H9 (cell line): ENCODE results near the gene LIN7A. TPM values are rescaled to one million over a fixed set of nuclear protein-coding genes. Genes with fewer than 3 reads are reported as not detected.

ENCODE experiments used
- DNase-seq: peaks from one replicate; pipeline ENCODE4 v3.0.0-alpha.2; 2017
- H2AFZ ChIP-seq: one replicate; pipeline ENCODE4 v1.6.1; 2013; ENCODE audit warnings: mild to moderate bottlenecking, low read length, control low read depth, moderate library complexity
- H2AK5ac ChIP-seq: 2 replicates; pipeline ENCODE4 v1.6.1; 2013; ENCODE audit warnings: low read length, control low read depth, mixed read lengths; ENCODE audit not compliant: insufficient read length
- H2BK120ac ChIP-seq: one replicate; pipeline ENCODE4 v1.6.1; 2013; ENCODE audit warnings: low read depth, mild to moderate bottlenecking, low read length, control low read depth, inconsistent platforms; ENCODE audit not compliant: poor library complexity, severe bottlenecking
- H2BK12ac ChIP-seq: 2 replicates; pipeline ENCODE4 v1.6.1; 2013; ENCODE audit warnings: low read length, control low read depth, mixed read lengths, low read depth; ENCODE audit not compliant: insufficient read length
- H2BK15ac ChIP-seq: 2 replicates; pipeline ENCODE4 v1.6.1; 2013; ENCODE audit warnings: low read depth, low read length, control low read depth
- H2BK20ac ChIP-seq: one replicate; pipeline ENCODE4 v1.6.1; 2013; ENCODE audit warnings: low read depth, mild to moderate bottlenecking, low read length, control low read depth, inconsistent platforms; ENCODE audit not compliant: poor library complexity, severe bottlenecking
- H2BK5ac ChIP-seq: 2 replicates; pipeline ENCODE4 v1.6.1; 2013; ENCODE audit warnings: low read length, control low read depth, mixed read lengths; ENCODE audit not compliant: insufficient read length
- H3K14ac ChIP-seq: 2 replicates; pipeline ENCODE4 v1.6.1; 2013; ENCODE audit warnings: low read length, control low read depth; ENCODE audit not compliant: insufficient read depth
- H3K18ac ChIP-seq: 2 replicates; pipeline ENCODE4 v1.6.1; 2013; ENCODE audit warnings: low read depth, mild to moderate bottlenecking, mixed read lengths, low read length, control low read depth; ENCODE audit not compliant: insufficient read length
- H3K23ac ChIP-seq: 2 replicates; pipeline ENCODE4 v1.6.1; 2013; ENCODE audit warnings: low read length, control low read depth, mixed read lengths, low read depth; ENCODE audit not compliant: insufficient read length
- H3K23me2 ChIP-seq: 2 replicates; pipeline ENCODE4 v1.6.1; 2013; ENCODE audit warnings: low read depth, mild to moderate bottlenecking, mixed read lengths, low read length, control low read depth; ENCODE audit not compliant: insufficient read length, poor library complexity, severe bottlenecking
- H3K27ac ChIP-seq: 2 replicates; pipeline ENCODE4 v1.5.1; 2013; ENCODE audit warnings: low read length, control low read depth, mixed read lengths, low read depth; ENCODE audit not compliant: insufficient read length
- H3K27me3 ChIP-seq: 2 replicates; pipeline ENCODE4 v1.6.1; 2013; ENCODE audit warnings: low read length, control low read depth, inconsistent platforms; ENCODE audit not compliant: insufficient read depth
- H3K4ac ChIP-seq: 2 replicates; pipeline ENCODE4 v1.6.1; 2013; ENCODE audit warnings: low read depth, mild to moderate bottlenecking, control low read depth, inconsistent platforms, low read length, moderate library complexity
- H3K4me1 ChIP-seq: 2 replicates; pipeline ENCODE4 v1.6.1; 2013; ENCODE audit warnings: low read length, control low read depth, inconsistent platforms; ENCODE audit not compliant: insufficient read depth
- H3K4me2 ChIP-seq: 2 replicates; pipeline ENCODE4 v1.6.1; 2013; ENCODE audit warnings: low read length, control low read depth, mixed read lengths; ENCODE audit not compliant: insufficient read length, insufficient read depth
- H3K56ac ChIP-seq: 2 replicates; pipeline ENCODE4 v1.6.1; 2013; ENCODE audit warnings: low read depth, mild to moderate bottlenecking, mixed read lengths, low read length, control low read depth; ENCODE audit not compliant: insufficient read length
- H3K79me1 ChIP-seq: 2 replicates; pipeline ENCODE4 v1.6.1; 2013; ENCODE audit warnings: low read depth, mild to moderate bottlenecking, moderate library complexity, low read length, control low read depth, inconsistent platforms; ENCODE audit not compliant: insufficient read depth, poor library complexity, severe bottlenecking
- H3K79me2 ChIP-seq: 2 replicates; pipeline ENCODE4 v1.6.1; 2013; ENCODE audit warnings: low read length, control low read depth, inconsistent platforms; ENCODE audit not compliant: insufficient read depth
- H3K9ac ChIP-seq: 2 replicates; pipeline ENCODE4 v1.6.1; 2013; ENCODE audit warnings: low read length, control low read depth, mixed read lengths; ENCODE audit not compliant: insufficient read length; ENCODE audit errors: extremely low read depth
- H3K9me3 ChIP-seq: one replicate; pipeline ENCODE4 v1.6.1; 2013; ENCODE audit warnings: low read depth, low read length, inconsistent platforms; ENCODE audit not compliant: control insufficient read depth
- H3T11ph ChIP-seq: one replicate; pipeline ENCODE4 v1.6.1; 2013; ENCODE audit warnings: mild to moderate bottlenecking, low read length, control low read depth, inconsistent platforms
- H4K20me1 ChIP-seq: one replicate; pipeline ENCODE4 v1.6.1; 2013; ENCODE audit not compliant: control insufficient read depth, insufficient read length, insufficient read depth
- H4K5ac ChIP-seq: 2 replicates; pipeline ENCODE4 v1.6.1; 2013; ENCODE audit warnings: low read depth, mild to moderate bottlenecking, mixed read lengths, low read length, control low read depth; ENCODE audit not compliant: insufficient read length
- H4K8ac ChIP-seq: replicated peaks from 2 replicates; pipeline ENCODE4 v1.6.1; 2013; ENCODE audit warnings: low read length, control low read depth, mixed read lengths, low read depth; ENCODE audit not compliant: insufficient read length
- H4K91ac ChIP-seq: 2 replicates; pipeline ENCODE4 v1.6.1; 2013; ENCODE audit warnings: low read depth, mild to moderate bottlenecking, moderate library complexity, mixed read lengths, low read length, control low read depth; ENCODE audit not compliant: insufficient read length
- H3K27ac Mint-ChIP-seq, 3 experiments: 2 replicates in 2 of 3; 3 replicates in 1 of 3; pipeline ENCODE4 v1.8.0; 2020 to 2021; ENCODE audit warnings: mixed read lengths in 3 of 3, mild to moderate bottlenecking in 1 of 3, moderate library complexity in 1 of 3
- H3K27me3 Mint-ChIP-seq: 2 replicates; pipeline ENCODE4 v1.8.0; 2021; ENCODE audit warnings: low read depth, mild to moderate bottlenecking, moderate library complexity, mixed read lengths
- H3K36me3 Mint-ChIP-seq, 3 experiments: 2 replicates in 2 of 3; 3 replicates in 1 of 3; pipeline ENCODE4 v1.8.0; 2020 to 2021; ENCODE audit warnings: low read depth in 3 of 3, mixed read lengths in 3 of 3; ENCODE audit not compliant: insufficient read depth in 1 of 3
- H3K4me1 Mint-ChIP-seq, 2 experiments: 2 replicates each; pipeline ENCODE4 v1.8.0; 2020; ENCODE audit warnings: mixed read lengths in 2 of 2
- H3K4me3 Mint-ChIP-seq, 2 experiments: 2 replicates in 1 of 2; 3 replicates in 1 of 2; pipeline ENCODE4 v1.8.0; 2020 to 2021; ENCODE audit warnings: mild to moderate bottlenecking in 2 of 2, mixed read lengths in 2 of 2, moderate library complexity in 1 of 2
- H3K9me3 Mint-ChIP-seq, 2 experiments: 2 replicates in 1 of 2; 3 replicates in 1 of 2; pipeline ENCODE4 v1.8.0; 2020; ENCODE audit warnings: mild to moderate bottlenecking in 2 of 2, mixed read lengths in 2 of 2, moderate library complexity in 1 of 2
- CTCF ChIP-seq: fragments of 200-600 bp; sonication (generic); conservative IDR thresholded peaks from 3 replicates; pipeline ENCODE4 v1.8.0; 2021; ENCODE audit warnings: antibody characterized with exemption, mild to moderate bottlenecking
- WGBS: extraction: QIAGEN DNeasy Blood & Tissue Kit; methylation state at CpG from one replicate; pipeline ENCODE4 v1.1.7; 2013; ENCODE audit warnings: missing lambda C conversion rate, low lambda C conversion rate, mixed read lengths; ENCODE audit not compliant: insufficient read length; ENCODE audit errors: extremely low coverage; 5-methylcytosine and 5-hydroxymethylcytosine counted together
- total RNA-seq: library from RNA; stranded (reverse); gene quantifications from 2 replicates; pipeline ENCODE4 v1.2.1, GENCODE V29; 2021

The LIN7A gene
- total RNA-seq, 1 experiment from 2014 or later: 18.3 TPM

- no peak for DNase-seq
- H3K14ac ChIP-seq: no peak overlapping the region
- H3K9ac ChIP-seq: no peak overlapping the region
- no peak overlapping the region for H2BK5ac ChIP-seq
- Mint-ChIP-seq H3K9me3 (no peaks in the 10 kb centered on the region), H3K36me3 (no peaks in the 10 kb centered on the region; a peak in 2 of 7 replicates), H3K27ac (no peak overlapping the region), H3K4me1 (0 out of 4 replicates have a peak, but pooled peaks cover 5 to 9% of the 10 kb centered on the region in 2 experiments), H3K4me3 (no peak overlapping the region), H3K27me3 (no peaks in the 10 kb centered on the region)
- no peaks in the 10 kb centered on the region for H3K9me3 ChIP-seq
- WGBS: no CpG with 5 or more reads among the region's 1 CpG
- H3K23me2 ChIP-seq: no peaks in the 10 kb centered on the region
- no peak overlapping the region for H2BK20ac ChIP-seq
- no peak overlapping the region for H2BK12ac ChIP-seq
- H4K91ac ChIP-seq: no peak overlapping the region
- H3K4me1 ChIP-seq: no peaks in the 10 kb centered on the region
- no peak overlapping the region for H3K27ac ChIP-seq
- TF ChIP-seq CTCF: no peak
- no peak overlapping the region for H2AFZ ChIP-seq
- H3K79me1 ChIP-seq: no peaks in the 10 kb centered on the region
- H3K56ac ChIP-seq: no peak overlapping the region
- H4K20me1 ChIP-seq: no peaks in the 10 kb centered on the region
- no peaks in the 10 kb centered on the region for H3K27me3 ChIP-seq
- H3K18ac ChIP-seq: no peak overlapping the region
- H3K4ac ChIP-seq: no peak overlapping the region
- H4K8ac ChIP-seq: no peak overlapping the region
- H4K5ac ChIP-seq: no peak overlapping the region
- no peak overlapping the region for H2BK120ac ChIP-seq
- no peak overlapping the region for H3K23ac ChIP-seq
- no peaks in the 10 kb centered on the region for H3K79me2 ChIP-seq
- H2AK5ac ChIP-seq: no peak overlapping the region
- no peak overlapping the region for H3T11ph ChIP-seq
- no peak overlapping the region for H3K4me2 ChIP-seq
- no peak overlapping the region for H2BK15ac ChIP-seq
These were observed 69.2 kb downstream of the LIN7A start for GRCh38 chr12:80868576-80868975.
